Stimulated activated CD4-positive, alpha-beta T cell treated with anti-CD3 and anti-CD28 coated beads, Interleukin-1b, Interleukin-23, amount 100 ng/mL, for 1 hour (primary cell): ENCODE measurements around the gene OXNAD1.
"Not testable (repeated sequence)": the region's sequence is repeated elsewhere in the genome, so short reads cannot be mapped to it uniquely, and the experiment has no call there.

Experiments
- DNase-seq, 2 donors: peaks; one replicate each; pipeline ENCODE4 v3.0.0-alpha.2; 2020; ENCODE audit warnings: low read depth in 2 of 2

The OXNAD1 gene

GRCh38 chr3:16304061-16305010 is 39.3 kb downstream of the OXNAD1 start:
- no peak for DNase-seq

- DNase-seq, result no peak
These were observed 40.1 kb downstream of the OXNAD1 start for GRCh38 chr3:16305111-16305541.

GRCh38 chr3:16307832-16308531 is 43.0 kb downstream of the OXNAD1 start:
- no peak for DNase-seq

GRCh38 chr3:16308727-16309126 is 43.7 kb downstream of the OXNAD1 start:
- DNase-seq, result no peak

- DNase-seq, result no peak
These were observed 44.5 kb downstream of the OXNAD1 start for GRCh38 chr3:16309558-16309957.

- DNase-seq, result not testable (repeated sequence)
These were observed 45.5 kb downstream of the OXNAD1 start for GRCh38 chr3:16310486-16310885.

- no peak for DNase-seq
These were observed 47.0 kb downstream of the OXNAD1 start for GRCh38 chr3:16311960-16312451.

GRCh38 chr3:16313886-16314645 is 49.1 kb downstream of the OXNAD1 start:
- DNase-seq, result no peak

- DNase-seq, result no peak
These were observed 50.6 kb downstream of the OXNAD1 start for GRCh38 chr3:16315623-16316022.

GRCh38 chr3:16316396-16316795 is 51.4 kb downstream of the OXNAD1 start:
- no peak for DNase-seq

- no peak for DNase-seq
These were observed 52.0 kb downstream of the OXNAD1 start for GRCh38 chr3:16316847-16317560.

- DNase-seq, result no peak
These were observed 52.5 kb downstream of the OXNAD1 start for GRCh38 chr3:16317561-16317945.

- no peak for DNase-seq
These were observed 53.2 kb downstream of the OXNAD1 start for GRCh38 chr3:16318176-16318575.

GRCh38 chr3:16319307-16319706 is 54.3 kb downstream of the OXNAD1 start:
- peak; percentile 65 to 70 for DNase-seq

- no peak for DNase-seq
These were observed 54.7 kb downstream of the OXNAD1 start for GRCh38 chr3:16319723-16320122.

- no peak for DNase-seq
These were observed 55.7 kb downstream of the OXNAD1 start for GRCh38 chr3:16320711-16321110.

GRCh38 chr3:16322189-16322588 is 57.2 kb downstream of the OXNAD1 start:
- DNase-seq, result no peak

GRCh38 chr3:16323737-16324136 is 58.7 kb downstream of the OXNAD1 start:
- no peak for DNase-seq

GRCh38 chr3:16325850-16326249 is 60.8 kb downstream of the OXNAD1 start:
- no peak for DNase-seq

GRCh38 chr3:16326724-16327349 is 61.8 kb downstream of the OXNAD1 start:
- DNase-seq, result no peak

- DNase-seq, result no peak
These were observed 63.1 kb downstream of the OXNAD1 start for GRCh38 chr3:16328124-16328523.
